CD4-positive, alpha-beta T cell treated with Interleukin-6 for 4 hours (primary cell): Measurements from ENCODE around the gene CCDC200.
"Not testable (repeated sequence)": the region's sequence is repeated elsewhere in the genome, so short reads cannot be mapped to it uniquely, and the experiment has no call there.

Source experiments
- DNase-seq: peaks from one replicate; pipeline ENCODE4 v3.0.0-alpha.2; 2020; ENCODE audit warnings: mixed read lengths

Gene CCDC200

GRCh38 chr17:43215341-43215740, 13.1 kb downstream of the CCDC200 start:
- DNase-seq, result no peak

GRCh38 chr17:43213545-43213944, 14.9 kb downstream of the CCDC200 start:
- DNase-seq, result no peak

GRCh38 chr17:43212641-43213490, 15.6 kb downstream of the CCDC200 start:
- no peak for DNase-seq

- DNase-seq, result peak; percentile 87
Observed at GRCh38 chr17:43211480-43212402, 16.7 kb downstream of the CCDC200 start, which contains the start of gene TMEM106A. TSS of gene TMEM106A (plus strand) at chr17:43211875. CDS start at chr17:43213042, 1,167 bp downstream.

- DNase-seq, result no peak
Observed at GRCh38 chr17:43211123-43211479, 17.3 kb downstream of the CCDC200 start.

GRCh38 chr17:43210576-43210975, 17.8 kb downstream of the CCDC200 start:
- no peak for DNase-seq

GRCh38 chr17:43203013-43203412, 25.4 kb downstream of the CCDC200 start:
- DNase-seq, result not testable (repeated sequence)

- DNase-seq, result no peak
Observed at GRCh38 chr17:43200127-43200526, 28.3 kb downstream of the CCDC200 start.

GRCh38 chr17:43199633-43200032, 28.8 kb downstream of the CCDC200 start:
- DNase-seq, result no peak

GRCh38 chr17:43193251-43193650, 35.2 kb downstream of the CCDC200 start:
- DNase-seq, result no peak

- not testable (repeated sequence) for DNase-seq
Observed at GRCh38 chr17:43186656-43187055, 41.8 kb downstream of the CCDC200 start.

- no peak for DNase-seq
Observed at GRCh38 chr17:43183921-43184320, 44.5 kb downstream of the CCDC200 start.

- no peak for DNase-seq
Observed at GRCh38 chr17:43176119-43176570, 52.3 kb downstream of the CCDC200 start.

GRCh38 chr17:43175213-43176118, 53.0 kb downstream of the CCDC200 start:
- DNase-seq, result no peak

GRCh38 chr17:43171586-43172487, 56.6 kb downstream of the CCDC200 start:
- no peak for DNase-seq
